Heart right ventricle (tissue), 16 donors: ENCODE results near the gene NLRX1. TPM values are rescaled to one million over a fixed set of nuclear protein-coding genes. Genes with fewer than 3 reads are reported as not detected.
"Not testable (repeated sequence)": the region's sequence is repeated elsewhere in the genome, so short reads cannot be mapped to it uniquely, and the experiment has no call there.

Source experiments
- ATAC-seq, 8 donors: fragments of 200-7000 bp; cut with Tn5 transposase; one replicate each; pipeline ENCODE4 v1.9.1; 2020; ENCODE audit warnings: mild to moderate bottlenecking in 8 of 8, moderate library complexity in 8 of 8, moderate number of reproducible peaks in 1 of 8
- DNase-seq, 2 donors: peaks; one replicate each; pipeline ENCODE4 v3.0.0-alpha.2; 2020
- H3K27ac ChIP-seq, 10 donors: fragments of 200-600 bp; sonication (generic) in 2 of 10; one replicate each; pipeline versions ENCODE4 v1.5.0 to v1.8.0; 2020 to 2022; ENCODE audit warnings: mild to moderate bottlenecking in 3 of 10
- H3K27me3 ChIP-seq, 7 donors: fragments of 200-600 bp; one replicate each; pipeline ENCODE4 v1.8.0; 2021 to 2022; ENCODE audit warnings: mild to moderate bottlenecking in 2 of 7
- H3K36me3 ChIP-seq, 9 donors: fragments of 200-600 bp; sonication (generic) in 1 of 9; one replicate each; pipeline versions ENCODE4 v1.5.0 to v1.8.0; 2020 to 2022; ENCODE audit warnings: mild to moderate bottlenecking in 2 of 9
- H3K4me1 ChIP-seq, 9 donors: fragments of 200-600 bp; sonication (generic) in 1 of 9; one replicate each; pipeline versions ENCODE4 v1.5.0 to v1.8.0; 2020 to 2022; ENCODE audit warnings: mild to moderate bottlenecking in 4 of 9
- H3K4me3 ChIP-seq, 10 donors: fragments of 200-600 bp; sonication (generic) in 2 of 10; one replicate each; pipeline versions ENCODE4 v1.5.0 to v1.8.0; 2020 to 2022; ENCODE audit warnings: mild to moderate bottlenecking in 7 of 10, moderate library complexity in 2 of 10
- H3K9me3 ChIP-seq, 11 donors: fragments of 200-600 bp in 10 of 11; sonication (generic) in 2 of 11; one replicate each; pipeline versions ENCODE4 v1.5.0 to v1.8.0; 2013 to 2022; ENCODE audit warnings: mild to moderate bottlenecking in 2 of 11, control low read depth in 1 of 11, moderate library complexity in 1 of 11
- CTCF ChIP-seq, 9 donors: fragments of 200-600 bp; sonication (generic) in 2 of 9; IDR thresholded peaks; one replicate each; pipeline versions ENCODE4 v1.5.0 to v1.8.0; 2021 to 2022; ENCODE audit warnings: antibody characterized with exemption in 9 of 9, mild to moderate bottlenecking in 5 of 9, moderate library complexity in 1 of 9
- WGBS, 2 donors: extraction: QIAGEN DNeasy Blood & Tissue Kit; methylation state at CpG; one replicate each; pipeline ENCODE4 v1.1.7; 2013; ENCODE audit warnings: inconsistent platforms in 1 of 2; 5-methylcytosine and 5-hydroxymethylcytosine counted together
- intact Hi-C, 10 donors: fragments of 100-400 bp; cut with DNase I; formaldehyde crosslinking; loops; one replicate each; pipeline versions ENCODE4 v1.11.1 to v1.14.2; 2022
- polyA plus RNA-seq, 2 donors: library from polyadenylated mRNA; stranded (reverse); fragments of 200-250 nt; gene quantifications; one replicate each; pipeline ENCODE4 v1.2.3, GENCODE V29; 2013
- total RNA-seq, 10 donors: library from RNA; stranded (reverse); fragmentation: NEBNext Ultra II Directional in 3 of 10; extraction: Animal tissue kit (Norgen Biotek cat#: 25700) in 3 of 10; gene quantifications; one replicate each; pipeline versions ENCODE4 v1.2.1 to v1.2.4, GENCODE V29; 2021 to 2023
- donor health status: Arrhythmogenic right ventricular cardiomyopathy.
- donor health status: ischemic (EF 13 %, LVEDD 7.1; RV severe dilation, severe dysfunction).
- donor health status: healthy with polysubstance abuse.
- donor health status: DM: no; HTN: yes; CAD: no.
- donor health status: DM: no; HTN: no; CAD: no.
- donor health status: ischemic (EF 25% LVEDD 6.9; RV normal size, moderate dysfunction).
- donor health status: ischemic (EF 25% LVEDD 5.7; RV mildly dilated, moderate dysfunction).
- donor health status: healthy.
- donor health status: DM: yes; HTN: yes; CAD: no.
- donor health status: Ischemic cardiomyopathy.
- donor health status: ischemic (EF 35%, LVEDD 5.7; RV mildly dilated, moderate dysfunction).
- donor health status: nonischemic (EF 11% LVEDD 7.7; RV severe dilation, severe dysfunction).
- donor health status: DM: yes; HTN: yes; CAD: no.
- donor health status: PGD.
- donor health status: ischemic (EF 29% LVEDD 5.4; RV normal size, mild dysfunction).
- donor health status: nonischemic (EF 23%, LVEDD 6.1; RV moderate dilation, normal function).

Gene NLRX1
- total and polyA plus RNA-seq, 12 donors: 7.9 to 39.3 (median 31.7) TPM

GRCh38 chr11:119190531-119190930 is 22.0 kb downstream of the NLRX1 start:
- intact Hi-C loops: loop anchor here in 6 of 10 donors (5.0 to 10.0 kb wide), 4 partner anchors 43 to 96 kb away; partner anchors contain the start of genes ABCG4 (in 4 of the 6), C2CD2L (in 2 of the 6) and DPAGT1 (in 2 of the 6)
- no peaks in the 10 kb centered on the region for H3K36me3 ChIP-seq
- H3K4me1 ChIP-seq: peaks cover 0 to 16% (median 0%) of the 10 kb centered on the region in 9 donors
- no peak for TF ChIP-seq CTCF (IDR thresholded peaks at IDR 0.05)
- peaks cover 0 to 12% (median 4%) of the 10 kb centered on the region in 7 donors for H3K27me3 ChIP-seq
- WGBS, 2 donors: 81 to 83% methylated on average over 9 of the region's 9 CpGs
- no peak overlapping the region for H3K27ac ChIP-seq
- ATAC-seq (no peak), DNase-seq (no peak)
- H3K9me3 ChIP-seq: no peaks in the 10 kb centered on the region
- H3K4me3 ChIP-seq: no peak overlapping the region

GRCh38 chr11:119191265-119191664 is 22.7 kb downstream of the NLRX1 start:
- not testable (repeated sequence) for H3K4me3 ChIP-seq, H3K36me3 ChIP-seq, DNase-seq, ATAC-seq, H3K9me3 ChIP-seq, H3K27ac ChIP-seq
- peaks cover 0 to 16% (median 0%) of the 10 kb centered on the region in 9 donors for H3K4me1 ChIP-seq
- peaks cover 0 to 12% (median 4%) of the 10 kb centered on the region in 7 donors for H3K27me3 ChIP-seq
- intact Hi-C loops: loop anchor here in 6 of 10 donors (5.0 to 10.0 kb wide), 4 partner anchors 44 to 96 kb away; partner anchors contain the start of genes ABCG4 (in 4 of the 6), C2CD2L (in 2 of the 6) and DPAGT1 (in 2 of the 6)
- WGBS, 2 donors: 91 to 94% methylated on average over 14 of the region's 14 CpGs

- H3K27ac ChIP-seq: peak overlapping the region in 1 of 10 donors; percentile 70
- intact Hi-C loops: loop anchor here in 6 of 10 donors (5.0 to 10.0 kb wide), 4 partner anchors 45 to 97 kb away; partner anchors contain the start of genes ABCG4 (in 4 of the 6), C2CD2L (in 2 of the 6) and DPAGT1 (in 2 of the 6)
- WGBS, 2 donors: 91 to 99% methylated on average over 3 of the region's 3 CpGs
These were observed 23.6 kb downstream of the NLRX1 start for GRCh38 chr11:119192111-119192510.

GRCh38 chr11:119193001-119193400 is 24.5 kb downstream of the NLRX1 start:
- 86 to 91% methylated on average over 5 of the region's 5 CpGs for whole genome bisulfite sequencing, 2 donors
- intact Hi-C loops: loop anchor here in 6 of 10 donors (5.0 to 10.0 kb wide), 4 partner anchors 46 to 98 kb away; partner anchors contain the start of genes ABCG4 (in 4 of the 6), C2CD2L (in 2 of the 6) and DPAGT1 (in 2 of the 6)

More at GRCh38 chr11:119192111-119192510, 23.6 kb downstream of the NLRX1 start:
- ATAC-seq (no peak), DNase-seq (no peak)
- Histone ChIP-seq H3K4me3 (no peak overlapping the region), H3K27me3 (peaks cover 0 to 7% (median 0%) of the 10 kb centered on the region in 7 donors), H3K9me3 (no peaks in the 10 kb centered on the region), H3K36me3 (no peaks in the 10 kb centered on the region), H3K4me1 (peaks cover 0 to 22% (median 0%) of the 10 kb centered on the region in 9 donors)
- TF ChIP-seq CTCF (IDR thresholded peaks at IDR 0.05): no peak

More at GRCh38 chr11:119193001-119193400, 24.5 kb downstream of the NLRX1 start:
- peaks cover 0 to 22% (median 0%) of the 10 kb centered on the region in 9 donors for H3K4me1 ChIP-seq
- peak overlapping the region in 1 of 10 donors; percentile 70 for H3K27ac ChIP-seq
- no peaks in the 10 kb centered on the region for H3K9me3 ChIP-seq
- H3K36me3 ChIP-seq: no peaks in the 10 kb centered on the region
- H3K27me3 ChIP-seq: peaks cover 0 to under 1% (median 0%) of the 10 kb centered on the region in 7 donors
- ATAC-seq (no peak), DNase-seq (no peak)
- no peak for TF ChIP-seq CTCF (IDR thresholded peaks at IDR 0.05)
- H3K4me3 ChIP-seq: no peak overlapping the region
